Small intestine (tissue), 7 donors: ENCODE results near the gene GMDS. TPM values are rescaled to one million over a fixed set of nuclear protein-coding genes. Genes with fewer than 3 reads are reported as not detected.

Experiments used
- DNase-seq, 2 donors: peaks; one replicate each; pipeline versions ENCODE4 v3.0.0 to v3.0.0-alpha.2; 2013
- FAIRE-seq: peaks from 2 replicates; lab custom pipeline; 2012; peaks lifted over from hg19 to GRCh38; lab: Jason Lieb, UNC
- H3K27ac ChIP-seq, 3 donors: one replicate each; pipeline ENCODE4 v1.5.1; 2013; ENCODE audit warnings: low read length in 2 of 3, mild to moderate bottlenecking in 2 of 3, control low read depth in 1 of 3, inconsistent platforms in 1 of 3, low read depth in 1 of 3, moderate library complexity in 1 of 3
- H3K27me3 ChIP-seq, 3 donors: one replicate each; pipeline ENCODE4 v1.6.1; 2013; ENCODE audit warnings: low read length in 3 of 3, inconsistent platforms in 1 of 3; ENCODE audit not compliant: control insufficient read depth in 3 of 3, insufficient read depth in 3 of 3
- H3K36me3 ChIP-seq, 3 donors: one replicate each; pipeline ENCODE4 v1.6.1; 2013; ENCODE audit warnings: low read length in 3 of 3, inconsistent platforms in 1 of 3, low read depth in 1 of 3, mild to moderate bottlenecking in 1 of 3, moderate library complexity in 1 of 3; ENCODE audit not compliant: control insufficient read depth in 3 of 3, insufficient read depth in 2 of 3
- H3K4me1 ChIP-seq, 3 donors: one replicate each; pipeline ENCODE4 v1.6.1; 2013; ENCODE audit warnings: low read length in 2 of 3, inconsistent platforms in 1 of 3, low read depth in 1 of 3, mild to moderate bottlenecking in 1 of 3, moderate library complexity in 1 of 3; ENCODE audit not compliant: control insufficient read depth in 3 of 3, insufficient read depth in 2 of 3
- H3K4me3 ChIP-seq, 3 donors: one replicate each; pipeline ENCODE4 v1.5.1; 2013; ENCODE audit warnings: low read length in 3 of 3, control low read depth in 1 of 3, inconsistent platforms in 1 of 3, low read depth in 1 of 3, mild to moderate bottlenecking in 1 of 3, moderate library complexity in 1 of 3
- H3K9me3 ChIP-seq, 2 donors: one replicate each; pipeline ENCODE4 v1.6.1; 2013; ENCODE audit warnings: low read depth in 1 of 2, low read length in 1 of 2; ENCODE audit not compliant: control insufficient read depth in 2 of 2, insufficient read depth in 1 of 2
- WGBS, 3 donors: extraction: QIAGEN DNeasy Blood & Tissue Kit; methylation state at CpG; one replicate each; pipeline ENCODE4 v1.1.7; 2013; 5-methylcytosine and 5-hydroxymethylcytosine counted together
- polyA plus RNA-seq, 4 donors: library from polyadenylated mRNA; stranded (reverse) in 3 of 4; unstranded in 1 of 4; fragments of 200-250 nt in 3 of 4; fragments of 120-200 nt in 1 of 4; gene quantifications; one replicate each; pipeline versions ENCODE4 v1.2.1 to v1.2.3, GENCODE V29; 2013
- donor health status: healthy with polysubstance abuse.
- donor health status: control.
- donor health status: control.
- donor health status: Bipolar disorder and iron deficiency.
- donor health status: healthy.

The GMDS gene
- polyA plus RNA-seq, 4 donors = 64.5 to 243 (median 200) TPM

DNA sequence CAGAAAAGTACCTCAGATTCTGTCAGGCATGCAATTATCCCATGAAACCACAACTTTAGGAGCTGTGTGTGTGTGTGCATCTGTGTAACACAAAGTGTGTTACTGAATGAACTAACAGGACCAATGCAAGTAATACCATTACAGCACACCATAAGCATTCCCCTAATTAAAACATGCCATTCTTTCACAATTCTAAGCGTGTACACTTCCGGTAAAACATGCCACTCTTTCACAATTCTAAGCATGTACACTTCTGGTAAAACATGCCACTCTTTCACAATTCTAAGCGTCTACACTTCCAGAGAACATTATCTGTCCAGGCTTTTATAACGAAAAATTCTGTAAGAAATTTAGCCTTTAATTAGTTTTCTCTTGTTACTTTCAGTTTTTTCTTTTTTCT is 238.2 kb downstream of the GMDS start:
- WGBS, 3 donors = 74 to 83% (median 79%) methylated on average over 4 of the region's 4 CpGs
- H3K9me3 ChIP-seq = peaks cover 0 to 7% of the 10 kb centered on the region in 2 donors
- H3K36me3 ChIP-seq = peaks cover 0 to 3% (median 0%) of the 10 kb centered on the region in 3 donors
- no peak overlapping the region for H3K27ac ChIP-seq
- no peak overlapping the region for H3K4me3 ChIP-seq
- H3K27me3 ChIP-seq = no peaks in the 10 kb centered on the region
- DNase-seq = no peak
- no peak for FAIRE-seq
- H3K4me1 ChIP-seq = no peaks in the 10 kb centered on the region

DNA sequence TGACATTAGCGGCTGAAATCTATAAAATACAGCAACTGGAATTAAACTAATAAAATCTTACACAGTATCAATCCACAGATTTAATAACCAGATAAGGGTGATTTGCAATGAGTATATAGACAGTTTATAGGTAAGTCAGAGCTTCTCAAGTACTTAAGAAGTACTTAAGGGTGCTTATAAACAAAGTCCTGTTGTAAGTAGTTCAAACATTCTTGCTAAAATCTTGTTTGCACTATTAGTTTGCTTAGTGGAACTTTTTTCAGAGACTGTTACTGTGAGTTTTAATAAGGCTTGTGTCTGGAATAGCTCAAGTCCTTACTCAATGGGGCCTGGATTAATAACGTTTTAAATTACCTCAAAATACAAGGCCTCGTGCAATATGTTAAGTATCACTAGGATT is 240.5 kb downstream of the GMDS start:
- DNase-seq = no peak
- WGBS, 3 donors = 78 to 90% (median 88%) methylated on average over 3 of the region's 3 CpGs

DNA sequence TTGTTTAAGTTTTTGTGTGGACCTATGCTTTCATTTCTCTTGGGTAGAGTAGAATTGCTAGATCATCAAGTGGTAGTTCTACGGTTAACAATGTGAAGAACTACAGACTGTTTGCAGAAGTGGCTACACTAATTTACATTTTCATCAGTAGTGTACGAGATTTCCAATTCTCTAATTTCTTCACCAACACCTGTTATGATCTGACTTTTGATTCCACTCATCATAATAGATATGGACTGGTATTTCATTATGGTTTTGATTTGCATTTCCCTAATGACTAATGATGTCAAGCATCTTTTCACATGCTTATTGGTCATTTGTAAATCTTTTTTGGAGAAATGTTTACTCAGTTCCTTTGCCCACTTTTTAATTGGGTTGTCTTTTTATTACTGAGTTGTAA is 244.4 kb downstream of the GMDS start:
- H3K36me3 ChIP-seq = peaks cover 0 to 3% (median 0%) of the 10 kb centered on the region in 3 donors
- no peaks in the 10 kb centered on the region for H3K27me3 ChIP-seq
- no peaks in the 10 kb centered on the region for H3K4me1 ChIP-seq
- WGBS, 3 donors = 68 to 93% (median 93%) methylated on average over 2 of the region's 2 CpGs
- H3K4me3 ChIP-seq = no peak overlapping the region
- H3K9me3 ChIP-seq = peaks cover 0 to 2% of the 10 kb centered on the region in 2 donors
- H3K27ac ChIP-seq = no peak overlapping the region
- FAIRE-seq (no peak), DNase-seq (no peak)

More for the DNA sequence above, 240.5 kb downstream of the GMDS start:
- Histone ChIP-seq H3K4me3 (no peak overlapping the region), H3K4me1 (no peaks in the 10 kb centered on the region), H3K27ac (no peak overlapping the region), H3K36me3 (peaks cover 0 to 3% (median 0%) of the 10 kb centered on the region in 3 donors), H3K27me3 (no peaks in the 10 kb centered on the region), H3K9me3 (peaks cover 0 to 3% of the 10 kb centered on the region in 2 donors)
- no peak for FAIRE-seq

DNA sequence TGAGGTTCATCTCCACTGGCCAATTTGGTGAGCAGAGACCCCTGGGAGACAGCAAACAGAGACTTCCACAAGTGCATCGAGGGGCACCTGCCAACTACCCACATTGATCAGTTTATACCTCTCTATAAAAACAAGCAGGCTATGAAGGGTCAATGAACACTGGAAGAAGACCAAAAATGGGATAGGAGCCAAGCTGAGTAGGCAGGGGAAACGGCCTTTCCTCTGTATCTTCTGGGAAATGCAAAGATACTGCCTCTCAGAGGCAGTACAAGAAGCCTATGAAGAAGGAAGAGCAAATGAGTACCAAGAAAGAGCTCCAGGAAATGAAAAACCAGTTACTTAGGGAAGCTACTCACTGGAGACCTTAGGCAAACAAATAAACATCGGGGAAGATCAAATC is 247.7 kb downstream of the GMDS start:
- H3K4me1 ChIP-seq = no peaks in the 10 kb centered on the region
- no peak for DNase-seq
- no peak overlapping the region for H3K4me3 ChIP-seq
- no peak overlapping the region for H3K27ac ChIP-seq
- H3K27me3 ChIP-seq = no peaks in the 10 kb centered on the region
- H3K36me3 ChIP-seq = peaks cover 0 to 2% (median 0%) of the 10 kb centered on the region in 3 donors
- FAIRE-seq = no peak
- peaks cover 0 to 2% of the 10 kb centered on the region in 2 donors for H3K9me3 ChIP-seq
- 63 to 66% (median 64%) methylated on average over 3 of the region's 3 CpGs for WGBS, 3 donors

DNA sequence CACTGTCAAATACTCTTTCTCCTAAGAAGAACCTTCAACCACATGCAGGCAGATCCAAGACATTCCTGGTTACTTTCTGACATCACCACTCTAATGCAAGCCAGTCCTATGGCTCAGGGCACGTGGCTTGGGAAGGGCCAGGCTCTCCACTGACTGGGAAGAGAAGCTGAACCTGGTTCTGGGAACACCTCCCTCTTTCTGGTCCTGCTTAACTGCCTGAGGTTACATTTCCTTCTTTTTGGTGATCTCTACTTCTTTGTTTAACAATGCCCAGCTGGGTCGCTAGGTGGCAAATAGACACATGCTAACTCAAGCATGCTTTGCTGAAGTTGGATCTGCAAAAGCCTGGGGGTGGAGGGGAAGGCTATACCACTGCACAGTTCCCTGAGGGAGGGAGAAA is 249.8 kb downstream of the GMDS start:
- FAIRE-seq = no peak
- no peak for DNase-seq
- H3K4me1 ChIP-seq = no peaks in the 10 kb centered on the region
- 94 to 98% (median 95%) methylated on average over 2 of the region's 2 CpGs for WGBS, 3 donors
- H3K4me3 ChIP-seq = no peak overlapping the region
- peaks cover 0 to 2% of the 10 kb centered on the region in 2 donors for H3K9me3 ChIP-seq
- peaks cover 0 to 10% (median 0%) of the 10 kb centered on the region in 3 donors for H3K36me3 ChIP-seq
- H3K27ac ChIP-seq = no peak overlapping the region
- no peaks in the 10 kb centered on the region for H3K27me3 ChIP-seq

DNA sequence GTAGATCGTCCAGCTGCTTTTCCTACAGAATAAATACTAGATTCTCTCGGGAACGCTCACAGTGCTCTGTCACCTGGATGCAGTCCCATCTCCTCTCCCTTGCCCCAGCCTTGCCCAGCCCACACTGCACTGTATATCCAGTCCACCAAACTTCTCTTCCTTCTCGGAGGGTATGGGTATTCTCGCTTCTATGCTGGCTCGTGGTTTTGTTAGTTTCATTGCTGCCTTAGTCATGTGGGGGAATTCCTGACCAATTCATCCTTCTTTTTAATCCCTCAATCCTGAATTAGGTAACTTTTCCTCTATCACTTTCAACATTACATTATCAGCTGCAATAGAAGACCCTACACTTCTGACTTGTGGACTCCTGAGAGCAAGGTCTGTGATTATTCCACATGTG is 252.4 kb downstream of the GMDS start:
- FAIRE-seq = no peak
- H3K4me3 ChIP-seq = no peak overlapping the region

DNA sequence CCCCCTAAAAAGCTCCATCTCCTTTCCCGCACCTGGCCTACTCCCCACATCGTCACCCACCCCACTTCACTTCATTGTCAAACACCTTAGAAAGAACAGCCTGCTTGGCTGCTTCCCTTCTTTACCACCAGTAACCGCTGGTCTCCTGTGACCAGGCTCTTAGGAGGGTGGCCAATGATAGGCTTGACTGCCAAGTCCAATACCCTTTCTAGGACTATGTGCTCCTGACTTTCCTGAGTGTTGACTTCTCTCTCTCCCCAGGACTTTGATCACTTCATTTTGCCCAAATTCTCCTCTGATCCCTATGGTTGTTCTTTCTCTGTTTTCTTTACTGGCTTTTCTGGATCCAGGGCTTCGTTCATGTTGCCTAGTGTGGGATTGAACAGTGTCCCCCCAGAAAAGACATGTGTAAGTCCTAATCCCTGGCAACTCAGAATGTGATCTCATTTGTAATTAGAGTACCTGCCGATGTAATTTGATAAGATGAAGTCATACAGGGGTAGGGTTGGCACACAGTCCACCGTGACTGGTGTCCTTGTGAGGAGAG is 254.0 kb downstream of the GMDS start:
- Histone ChIP-seq H3K36me3 (peaks cover 0 to 8% (median 0%) of the 10 kb centered on the region in 3 donors), H3K27ac (no peak overlapping the region), H3K27me3 (no peaks in the 10 kb centered on the region), H3K9me3 (no peaks in the 10 kb centered on the region), H3K4me1 (no peaks in the 10 kb centered on the region), H3K4me3 (no peak overlapping the region)
- no peak for DNase-seq
- no peak for FAIRE-seq
- WGBS, 3 donors = 87 to 94% (median 93%) methylated on average over 6 of the region's 6 CpGs

More for the DNA sequence above, 252.4 kb downstream of the GMDS start:
- Histone ChIP-seq H3K4me1 (no peaks in the 10 kb centered on the region), H3K27ac (no peak overlapping the region), H3K27me3 (no peaks in the 10 kb centered on the region), H3K9me3 (no peaks in the 10 kb centered on the region), H3K36me3 (peaks cover 0 to 10% (median 0%) of the 10 kb centered on the region in 3 donors)
- no peak for DNase-seq
- 82 to 86% (median 83%) methylated on average over 6 of the region's 6 CpGs for WGBS, 3 donors

DNA sequence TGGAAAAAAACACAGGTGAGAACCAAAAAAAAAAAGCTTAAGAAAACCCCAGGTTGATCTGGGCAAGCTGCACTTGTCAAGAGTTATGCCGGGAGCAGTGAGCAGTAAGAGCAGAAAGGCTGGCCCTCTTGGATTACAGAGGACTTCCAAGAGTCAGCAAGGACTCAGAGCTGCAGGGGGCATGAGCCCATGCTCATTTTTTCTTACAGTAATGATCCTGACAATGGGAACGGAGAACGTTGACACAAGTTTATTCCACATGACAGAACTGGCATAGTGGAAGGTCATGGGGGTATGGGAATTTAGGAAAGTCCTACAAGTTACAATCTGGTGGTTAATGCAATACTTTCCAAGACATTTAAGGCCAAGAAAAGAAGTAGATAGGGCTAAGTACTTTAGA is 256.6 kb downstream of the GMDS start:
- FAIRE-seq (no peak), DNase-seq (no peak)
- Histone ChIP-seq H3K27ac (no peak overlapping the region), H3K4me1 (no peaks in the 10 kb centered on the region), H3K36me3 (peaks cover 0 to 8% (median 0%) of the 10 kb centered on the region in 3 donors), H3K4me3 (no peak overlapping the region), H3K27me3 (no peaks in the 10 kb centered on the region), H3K9me3 (peaks cover 0 to 3% of the 10 kb centered on the region in 2 donors)
- 77 to 88% (median 83%) methylated on average over 3 of the region's 3 CpGs for WGBS, 3 donors

DNA sequence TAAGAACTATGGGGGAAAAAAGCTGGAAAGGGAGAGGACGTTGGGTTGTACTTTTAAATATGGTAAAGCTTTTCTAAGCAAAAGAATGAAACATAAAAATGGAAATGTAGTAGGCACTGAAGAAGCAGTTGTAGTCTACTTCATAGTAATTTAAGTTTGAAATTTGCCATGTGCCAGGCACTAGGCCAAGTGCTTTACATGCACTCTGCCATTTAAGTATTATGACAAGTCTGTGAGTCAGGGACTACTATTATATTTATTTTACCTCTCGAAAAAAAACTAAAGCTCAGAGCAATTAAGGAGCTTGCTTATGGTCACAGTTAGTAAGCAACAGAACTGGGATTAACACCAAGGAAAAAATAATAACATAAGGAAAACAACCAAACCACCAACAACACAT is 257.8 kb downstream of the GMDS start:
- no peak overlapping the region for H3K4me3 ChIP-seq
- peaks cover 0 to 3% of the 10 kb centered on the region in 2 donors for H3K9me3 ChIP-seq
- H3K27ac ChIP-seq = no peak overlapping the region
- peaks cover 0 to 8% (median 0%) of the 10 kb centered on the region in 3 donors for H3K36me3 ChIP-seq
- no peaks in the 10 kb centered on the region for H3K27me3 ChIP-seq
- 33 to 77% (median 71%) methylated on average over 2 of the region's 2 CpGs for WGBS, 3 donors
- no peaks in the 10 kb centered on the region for H3K4me1 ChIP-seq
- FAIRE-seq (no peak), DNase-seq (no peak)
